Hepatocyte (in vitro differentiated cells): ENCODE results near the gene DUSP15.
"Not testable (repeated sequence)": the region's sequence is repeated elsewhere in the genome, so short reads cannot be mapped to it uniquely, and the experiment has no call there.

ENCODE experiments used
- CTCF ChIP-seq: fragments of 200-600 bp; sonication (generic); IDR thresholded peaks from 2 replicates; pipeline ENCODE4 v1.5.1; 2016; ENCODE audit warnings: antibody characterized with exemption, mild to moderate bottlenecking; ENCODE audit not compliant: poor library complexity
- EZH2 ChIP-seq: fragments of 200-600 bp; sonication (generic); IDR thresholded peaks from 2 replicates; pipeline ENCODE4 v1.6.1; 2016; ENCODE audit warnings: antibody characterized with exemption, mild to moderate bottlenecking, borderline replicate concordance

DNA sequence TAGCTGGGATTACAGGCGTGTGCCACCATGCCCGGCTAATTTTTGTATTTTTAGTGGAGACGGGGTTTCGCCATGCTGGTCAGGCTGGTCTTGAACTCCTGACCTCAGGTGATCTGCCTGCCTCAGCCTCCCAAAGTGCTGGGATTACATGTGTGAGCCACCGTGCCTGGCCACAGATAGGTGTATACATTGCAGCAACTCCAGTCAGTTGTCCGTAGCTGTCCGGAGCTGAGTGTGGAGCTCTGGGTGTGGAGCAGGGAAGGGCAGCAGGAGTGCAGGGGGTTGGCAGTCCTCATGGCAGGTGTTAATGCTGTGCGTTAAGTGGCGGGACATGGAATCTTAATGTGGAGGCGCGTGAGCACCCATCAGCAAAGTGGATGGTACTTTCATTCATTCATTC is 42.3 kb downstream of the DUSP15 start:
- TF ChIP-seq CTCF, EZH2: not testable (repeated sequence)
